ENCODE measurements around the gene STAM. TPM values are rescaled to one million over a fixed set of nuclear protein-coding genes. Genes with fewer than 3 reads are reported as not detected.

Gene STAM
- polyA plus RNA-seq, 5 donors = 30.5 to 43.9 (median 36.4) TPM

- no peak for DNase-seq
Measured at GRCh38 chr10:17758896-17759295, 114.9 kb downstream of the STAM start.

- no peak for DNase-seq
Measured at GRCh38 chr10:17764142-17764541, 120.2 kb downstream of the STAM start.

- DNase-seq = no peak
Measured at GRCh38 chr10:17765602-17766001, 121.7 kb downstream of the STAM start.

Other genes with a start within 250 kb of the STAM start
- 10 to 100 TPM in 2 of 5 donors, 1 to 10 TPM in 3; 7.8 to 12.2 (median 9.0) TPM for gene ST8SIA6, start 189.6 kb upstream of the STAM start, polyA plus RNA-seq (ENCODE audit: insufficient read depth in 1 of 5, insufficient read length in 5 of 5, low replicate concordance in 1 of 5)
- 10 to 100 TPM; 20.8 to 30.2 (median 25.7) TPM for gene HACD1, start 26.8 kb upstream of the STAM start, polyA plus RNA-seq (ENCODE audit: insufficient read depth in 1 of 5, insufficient read length in 5 of 5, low replicate concordance in 1 of 5)
- under 1 TPM; 0.26 to 0.54 (median 0.38) TPM for gene TMEM236, start 108.0 kb downstream of the STAM start, polyA plus RNA-seq (ENCODE audit: insufficient read depth in 1 of 5, insufficient read length in 5 of 5, low replicate concordance in 1 of 5)
- gene MRC1, start 165.2 kb downstream of the STAM start, polyA plus RNA-seq (ENCODE audit: insufficient read depth in 1 of 5, insufficient read length in 5 of 5, low replicate concordance in 1 of 5) = 10 to 100 TPM; 16.8 to 23.9 (median 22.2) TPM

Measured in right lung (tissue), 5 donors.